Uterus (tissue), 4 donors: ENCODE data around the gene MARVELD3. TPM values are rescaled to one million over a fixed set of nuclear protein-coding genes. Genes with fewer than 3 reads are reported as not detected.

Experiments used
- DNase-seq, 2 donors: peaks; one replicate each; pipeline ENCODE4 v3.0.0-alpha.2; 2019 to 2020
- H3K27ac ChIP-seq, 2 donors: fragments of 200-600 bp; sonication (generic); 1 replicate in 1 of 2; 2 replicates in 1 of 2; pipeline ENCODE4 v1.5.1; 2016 to 2018
- H3K27me3 ChIP-seq, 2 donors: fragments of 200-600 bp; sonication (generic); one replicate each; pipeline ENCODE4 v1.5.1; 2018 to 2019; ENCODE audit warnings: control low read depth in 1 of 2
- H3K36me3 ChIP-seq, 2 donors: fragments of 200-600 bp; sonication (generic); one replicate each; pipeline ENCODE4 v1.5.1; 2019; ENCODE audit warnings: control low read depth in 1 of 2
- H3K4me1 ChIP-seq, 2 donors: fragments of 200-600 bp; sonication (generic); one replicate each; pipeline ENCODE4 v1.5.1; 2018 to 2019; ENCODE audit warnings: control low read depth in 1 of 2
- H3K4me3 ChIP-seq, 2 donors: fragments of 200-600 bp; sonication (generic); 1 replicate in 1 of 2; 2 replicates in 1 of 2; pipeline ENCODE4 v1.5.1; 2018 to 2019; ENCODE audit warnings: mild to moderate bottlenecking in 1 of 2
- H3K9me3 ChIP-seq, 2 donors: fragments of 200-600 bp; sonication (generic); one replicate each; pipeline ENCODE4 v1.5.1; 2019; ENCODE audit warnings: control low read depth in 1 of 2
- POLR2A ChIP-seq, 2 donors: fragments of 450-650 bp; IDR thresholded peaks; one replicate each; pipeline ENCODE4 v1.6.1; 2016; ENCODE audit warnings: antibody characterized with exemption in 2 of 2, mild to moderate bottlenecking in 1 of 2, moderate library complexity in 1 of 2
- intact Hi-C: fragments of 100-400 bp; cut with DNase I; formaldehyde crosslinking; loops from one replicate; pipeline ENCODE4 v1.15.1; 2023; ENCODE audit warnings: low total_unique reads
- total RNA-seq, 4 donors: library from RNA; depleted of rRNA in 3 of 4; stranded (reverse); fragments of >200 nt in 3 of 4; gene quantifications; one replicate each; pipeline versions ENCODE4 v1.1.0 to v1.2.4, GENCODE V29; 2014 to 2023
- TF ChIP-seq, protein P1 (sequence below), 4 experiments: fragments of 200-600 bp in 2 of 4; fragments of 450-650 bp in 2 of 4; sonication (generic) in 2 of 4; IDR thresholded peaks; one replicate each; pipeline ENCODE4 v1.5.1; 2016 to 2019; ENCODE audit warnings: antibody characterized with exemption in 4 of 4, mild to moderate bottlenecking in 2 of 4, moderate library complexity in 1 of 4
- donor health status: DM: yes; HTN: yes; CAD: no.

MARVELD3 gene
- total RNA-seq, 4 donors from 2014 or later: 0.21 to 5.7 (median 1.8) TPM; not detected in 1

DNA sequence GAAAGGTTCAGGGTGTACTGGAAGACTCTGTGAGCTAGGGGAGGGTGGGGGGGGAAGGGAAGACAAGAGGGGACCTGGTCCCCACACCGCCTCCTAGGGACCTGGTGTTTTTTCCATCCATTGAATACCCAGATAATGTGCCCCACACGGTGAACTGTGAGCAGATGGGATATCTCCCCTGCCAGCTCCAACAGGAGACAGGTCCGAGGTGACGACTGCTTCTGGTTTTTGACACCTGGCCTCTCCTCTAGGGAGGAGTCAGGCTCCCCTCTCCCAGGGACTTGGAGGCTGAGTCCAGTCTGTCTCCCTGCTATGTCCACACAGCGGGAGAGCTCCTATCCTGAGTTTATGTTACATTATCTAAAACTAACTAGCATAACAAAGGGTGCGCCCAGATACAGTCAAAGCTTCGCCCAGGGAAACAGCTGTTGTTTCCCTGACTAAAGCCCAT, 1.8 kb downstream of the MARVELD3 start:
- TF ChIP-seq, protein P1, sequence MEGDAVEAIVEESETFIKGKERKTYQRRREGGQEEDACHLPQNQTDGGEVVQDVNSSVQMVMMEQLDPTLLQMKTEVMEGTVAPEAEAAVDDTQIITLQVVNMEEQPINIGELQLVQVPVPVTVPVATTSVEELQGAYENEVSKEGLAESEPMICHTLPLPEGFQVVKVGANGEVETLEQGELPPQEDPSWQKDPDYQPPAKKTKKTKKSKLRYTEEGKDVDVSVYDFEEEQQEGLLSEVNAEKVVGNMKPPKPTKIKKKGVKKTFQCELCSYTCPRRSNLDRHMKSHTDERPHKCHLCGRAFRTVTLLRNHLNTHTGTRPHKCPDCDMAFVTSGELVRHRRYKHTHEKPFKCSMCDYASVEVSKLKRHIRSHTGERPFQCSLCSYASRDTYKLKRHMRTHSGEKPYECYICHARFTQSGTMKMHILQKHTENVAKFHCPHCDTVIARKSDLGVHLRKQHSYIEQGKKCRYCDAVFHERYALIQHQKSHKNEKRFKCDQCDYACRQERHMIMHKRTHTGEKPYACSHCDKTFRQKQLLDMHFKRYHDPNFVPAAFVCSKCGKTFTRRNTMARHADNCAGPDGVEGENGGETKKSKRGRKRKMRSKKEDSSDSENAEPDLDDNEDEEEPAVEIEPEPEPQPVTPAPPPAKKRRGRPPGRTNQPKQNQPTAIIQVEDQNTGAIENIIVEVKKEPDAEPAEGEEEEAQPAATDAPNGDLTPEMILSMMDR (IDR thresholded peaks at IDR 0.05): no peak
- TF ChIP-seq POLR2A (IDR thresholded peaks at IDR 0.05): no peak
- DNase-seq: no peak
- Histone ChIP-seq H3K4me3 (no peak overlapping the region), H3K4me1 (peaks cover 0 to 11% of the 10 kb centered on the region in 2 donors), H3K27me3 (peaks cover 16 to 21% of the 10 kb centered on the region in 2 donors), H3K27ac (no peak overlapping the region), H3K9me3 (no peaks in the 10 kb centered on the region), H3K36me3 (no peaks in the 10 kb centered on the region)
- intact Hi-C loops: no loop called here

DNA sequence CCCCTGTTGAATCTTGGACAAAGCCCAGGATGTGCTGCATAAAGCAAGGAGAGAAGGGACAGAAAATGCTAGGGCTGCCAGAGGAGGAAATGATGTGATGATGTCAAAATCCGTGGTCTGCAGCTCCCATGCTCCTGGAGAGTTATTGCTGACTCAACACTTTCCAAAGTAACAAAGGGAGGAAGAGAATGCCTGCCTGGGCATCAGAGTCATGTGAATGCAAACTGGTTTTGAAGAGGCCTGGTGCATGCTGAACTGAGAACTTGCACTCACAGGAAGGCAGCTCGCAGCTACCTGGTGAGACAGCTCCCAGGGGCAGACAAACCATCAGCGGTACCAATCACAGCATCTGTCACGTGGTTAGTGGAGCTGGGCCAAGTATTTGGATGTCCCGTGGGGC, 2.8 kb downstream of the MARVELD3 start:
- H3K27ac ChIP-seq: no peak overlapping the region

DNA sequence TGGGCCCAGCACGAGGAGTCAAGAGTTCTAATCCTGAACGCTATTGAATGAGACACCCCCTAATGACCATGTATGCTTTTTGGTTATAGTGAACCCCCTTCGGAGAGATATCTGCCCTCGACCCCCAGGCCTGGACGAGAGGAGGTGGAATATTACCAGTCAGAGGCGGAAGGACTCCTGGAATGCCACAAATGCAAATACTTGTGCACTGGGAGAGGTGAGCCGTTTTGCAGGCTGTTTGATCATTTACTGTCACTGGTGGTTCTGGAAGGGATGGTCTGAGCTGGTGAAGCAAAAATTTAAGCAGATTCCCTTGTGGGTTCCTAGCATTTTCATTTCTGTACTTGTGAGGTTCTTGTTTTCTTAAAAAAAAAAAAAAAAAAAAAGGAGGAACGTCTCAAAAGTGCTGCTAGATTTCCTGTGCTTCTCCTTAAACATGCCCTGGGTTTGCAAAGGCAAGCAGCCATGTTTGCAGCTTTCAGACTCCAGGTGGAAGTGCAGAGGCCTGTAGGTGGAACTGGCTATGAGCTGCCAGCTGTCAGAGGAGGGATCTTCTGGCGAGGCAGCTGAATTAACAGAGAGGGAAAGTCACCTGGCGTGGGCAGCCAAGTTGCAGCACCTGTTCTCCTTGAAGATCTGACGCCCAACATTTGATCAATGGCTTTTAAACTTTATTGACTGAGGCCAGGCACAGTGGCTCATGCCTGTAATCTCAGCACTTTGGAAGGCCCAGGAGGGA, 3.5 kb downstream of the MARVELD3 start:
- DNase-seq: no peak

More for the DNA sequence above, 2.8 kb downstream of the MARVELD3 start:
- TF ChIP-seq POLR2A (IDR thresholded peaks at IDR 0.05): no peak
- TF ChIP-seq, protein P1 (IDR thresholded peaks at IDR 0.05): no peak
- no peaks in the 10 kb centered on the region for H3K9me3 ChIP-seq
- H3K36me3 ChIP-seq: no peaks in the 10 kb centered on the region
- no peak overlapping the region for H3K4me3 ChIP-seq
- no peak for DNase-seq
- intact Hi-C loops: no loop called here
- peaks cover 0 to 11% of the 10 kb centered on the region in 2 donors for H3K4me1 ChIP-seq
- peaks cover 16 to 19% of the 10 kb centered on the region in 2 donors for H3K27me3 ChIP-seq

DNA sequence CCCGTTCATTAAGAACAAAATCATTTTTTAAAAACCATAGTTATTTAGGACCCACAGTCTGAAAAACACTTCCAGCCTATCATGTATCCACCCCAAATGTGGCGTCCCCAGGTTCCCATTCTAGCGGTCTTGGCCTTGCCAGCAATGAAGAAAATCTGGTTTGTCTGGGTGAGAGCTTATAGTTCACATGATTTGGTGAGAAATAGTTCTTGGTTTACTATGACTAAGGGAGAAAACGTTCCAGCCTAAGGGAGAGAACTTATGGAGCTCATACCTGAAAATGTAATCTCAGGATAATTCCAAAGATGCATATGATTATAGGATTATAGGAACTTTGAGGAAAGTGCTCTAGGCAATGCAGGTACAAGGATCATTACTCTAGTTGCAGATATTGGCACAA, 4.8 kb downstream of the MARVELD3 start:
- H3K4me1 ChIP-seq: peaks cover 0 to 10% of the 10 kb centered on the region in 2 donors
- H3K9me3 ChIP-seq: no peaks in the 10 kb centered on the region
- H3K36me3 ChIP-seq: no peaks in the 10 kb centered on the region
- H3K27ac ChIP-seq: no peak overlapping the region
- peaks cover 11 to 15% of the 10 kb centered on the region in 2 donors for H3K27me3 ChIP-seq
- H3K4me3 ChIP-seq: no peak overlapping the region
- no peak for DNase-seq
- no peak for TF ChIP-seq POLR2A (IDR thresholded peaks at IDR 0.05)
- TF ChIP-seq, protein P1 (IDR thresholded peaks at IDR 0.05): no peak
- intact Hi-C loops: no loop called here

More for the DNA sequence above, 3.5 kb downstream of the MARVELD3 start:
- TF ChIP-seq, protein P1 (IDR thresholded peaks at IDR 0.05): no peak
- no peak for TF ChIP-seq POLR2A (IDR thresholded peaks at IDR 0.05)
- peaks cover 16 to 19% of the 10 kb centered on the region in 2 donors for H3K27me3 ChIP-seq
- no peaks in the 10 kb centered on the region for H3K9me3 ChIP-seq
- no peaks in the 10 kb centered on the region for H3K36me3 ChIP-seq
- H3K27ac ChIP-seq: no peak overlapping the region
- no peak overlapping the region for H3K4me3 ChIP-seq
- intact Hi-C loops: no loop called here
- H3K4me1 ChIP-seq: peaks cover 0 to 11% of the 10 kb centered on the region in 2 donors

DNA sequence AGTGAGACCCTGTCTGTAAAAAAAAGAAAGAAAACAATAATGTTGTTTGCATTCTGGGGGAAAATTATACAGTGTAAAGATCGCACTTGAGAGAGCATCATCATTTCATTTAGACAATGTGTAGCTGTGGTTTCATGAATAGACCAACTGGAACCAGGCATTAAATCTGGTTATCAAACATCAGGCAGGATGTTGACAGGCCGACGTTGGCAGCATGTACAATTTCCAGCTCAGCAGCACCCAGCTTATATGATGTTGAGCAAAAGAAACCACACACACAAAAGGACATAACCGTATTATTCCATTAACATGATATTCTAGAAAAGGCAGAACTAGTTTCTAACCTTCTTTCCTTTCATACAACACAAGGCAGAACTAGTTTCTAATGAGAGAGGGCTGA, 5.8 kb downstream of the MARVELD3 start:
- Histone ChIP-seq H3K27me3 (peaks cover 1 to 6% of the 10 kb centered on the region in 2 donors), H3K36me3 (no peaks in the 10 kb centered on the region), H3K4me3 (no peak overlapping the region), H3K9me3 (no peaks in the 10 kb centered on the region), H3K27ac (no peak overlapping the region), H3K4me1 (peaks cover 0 to under 1% of the 10 kb centered on the region in 2 donors)
- intact Hi-C loops: no loop called here
- TF ChIP-seq, protein P1 (IDR thresholded peaks at IDR 0.05): no peak
- TF ChIP-seq POLR2A (IDR thresholded peaks at IDR 0.05): no peak
- no peak for DNase-seq
